ENCODE results near the gene TPO.
"Not testable (repeated sequence)": the region's sequence is repeated elsewhere in the genome, so short reads cannot be mapped to it uniquely, and the experiment has no call there.

The TPO gene

DNA sequence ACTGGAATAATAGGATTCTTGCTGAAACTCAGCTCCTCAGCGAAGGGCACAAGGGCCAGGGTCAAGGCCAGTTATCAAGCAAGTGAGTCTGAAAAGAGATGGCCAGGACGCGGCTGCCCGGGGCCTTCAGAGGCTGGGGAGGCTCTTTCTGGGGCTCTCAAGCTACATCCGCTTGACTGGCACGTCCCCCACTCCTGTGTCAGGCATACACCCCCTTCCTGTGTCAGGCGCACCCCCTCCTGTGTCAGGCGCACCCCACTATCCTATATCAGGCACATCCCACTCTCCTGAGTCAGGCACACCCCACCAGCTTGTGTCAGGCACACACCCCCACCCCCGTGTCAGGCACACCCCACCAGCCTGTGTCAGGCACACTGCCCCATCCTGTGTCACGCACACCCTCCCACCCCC lies 91.8 kb downstream of the TPO start:
- no peak for DNase-seq

DNA sequence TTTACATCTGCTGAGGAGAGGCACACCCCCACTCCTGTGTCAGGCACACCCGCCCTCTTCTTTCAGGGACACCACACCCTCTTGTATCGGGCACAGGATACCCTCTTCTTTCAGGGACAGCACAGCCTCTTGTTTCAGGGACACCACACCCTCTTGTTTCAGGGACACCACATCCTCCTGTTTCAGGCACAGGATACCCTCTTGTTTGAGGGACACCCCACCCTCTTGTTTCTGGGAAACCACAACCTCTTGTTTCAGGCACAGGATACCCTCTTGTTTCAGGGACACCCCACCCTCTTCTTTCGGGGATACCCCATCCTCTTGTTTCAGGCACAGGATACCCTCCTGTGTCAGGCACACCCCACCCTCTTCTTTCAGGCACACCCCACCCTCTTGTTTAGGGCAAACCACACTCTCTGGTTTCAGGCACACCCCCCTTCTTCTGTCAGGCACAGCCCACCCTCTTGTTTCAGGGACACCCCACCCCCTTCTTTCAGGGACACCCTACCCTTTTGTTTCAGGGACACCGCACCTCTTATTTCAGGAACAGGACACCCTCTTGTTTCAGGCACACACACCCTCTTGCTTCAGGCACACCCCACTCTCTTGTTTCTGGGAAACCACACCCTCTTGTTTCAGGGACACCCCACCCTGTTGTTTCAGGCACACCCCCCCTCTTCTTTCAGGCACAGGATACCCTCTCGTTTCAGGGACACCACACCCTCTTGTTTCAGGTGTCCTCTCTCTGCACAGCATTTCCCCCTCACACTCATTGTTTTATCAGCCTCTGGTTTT lies 96.2 kb downstream of the TPO start:
- DNase-seq = no peak

DNA sequence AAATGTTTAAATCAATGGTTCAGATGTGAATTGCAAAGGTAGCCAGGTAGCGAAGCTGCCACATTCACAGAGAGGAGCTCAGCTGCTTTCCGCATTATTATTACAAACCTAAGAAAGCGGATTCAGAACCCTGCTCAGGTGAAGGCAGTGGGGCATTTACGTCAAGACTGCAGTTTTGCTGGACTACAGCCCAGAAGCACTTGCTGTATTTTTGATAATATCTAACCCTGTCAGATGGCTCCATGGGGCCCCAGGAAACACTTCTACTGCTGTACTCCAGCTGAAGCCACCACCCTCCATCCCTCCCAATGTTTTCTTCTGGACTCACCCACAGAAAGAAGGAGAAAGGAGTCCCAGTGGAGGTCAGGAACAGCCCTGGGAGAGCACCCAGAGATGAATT lies 96.9 kb downstream of the TPO start:
- no peak for DNase-seq

DNA sequence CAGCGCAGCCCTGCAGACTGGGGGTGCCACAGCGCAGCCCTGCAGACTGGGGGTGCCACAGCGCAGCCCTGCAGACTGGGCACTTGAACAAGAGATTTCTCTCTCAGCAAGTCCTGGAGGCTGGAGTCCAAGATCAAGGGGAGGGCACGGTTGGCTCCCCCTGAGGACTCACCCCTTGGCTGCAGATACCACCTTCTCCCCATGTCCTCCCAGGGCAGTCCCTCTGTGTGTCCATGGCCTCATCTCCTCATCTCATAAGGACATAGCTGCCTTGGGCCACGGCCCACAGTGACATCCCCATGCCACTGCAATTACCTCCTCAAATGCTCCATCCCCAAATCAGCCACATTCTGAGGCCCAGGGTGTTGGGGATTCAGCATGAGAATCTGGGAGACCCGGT lies 98.2 kb downstream of the TPO start:
- DNase-seq = no peak

DNA sequence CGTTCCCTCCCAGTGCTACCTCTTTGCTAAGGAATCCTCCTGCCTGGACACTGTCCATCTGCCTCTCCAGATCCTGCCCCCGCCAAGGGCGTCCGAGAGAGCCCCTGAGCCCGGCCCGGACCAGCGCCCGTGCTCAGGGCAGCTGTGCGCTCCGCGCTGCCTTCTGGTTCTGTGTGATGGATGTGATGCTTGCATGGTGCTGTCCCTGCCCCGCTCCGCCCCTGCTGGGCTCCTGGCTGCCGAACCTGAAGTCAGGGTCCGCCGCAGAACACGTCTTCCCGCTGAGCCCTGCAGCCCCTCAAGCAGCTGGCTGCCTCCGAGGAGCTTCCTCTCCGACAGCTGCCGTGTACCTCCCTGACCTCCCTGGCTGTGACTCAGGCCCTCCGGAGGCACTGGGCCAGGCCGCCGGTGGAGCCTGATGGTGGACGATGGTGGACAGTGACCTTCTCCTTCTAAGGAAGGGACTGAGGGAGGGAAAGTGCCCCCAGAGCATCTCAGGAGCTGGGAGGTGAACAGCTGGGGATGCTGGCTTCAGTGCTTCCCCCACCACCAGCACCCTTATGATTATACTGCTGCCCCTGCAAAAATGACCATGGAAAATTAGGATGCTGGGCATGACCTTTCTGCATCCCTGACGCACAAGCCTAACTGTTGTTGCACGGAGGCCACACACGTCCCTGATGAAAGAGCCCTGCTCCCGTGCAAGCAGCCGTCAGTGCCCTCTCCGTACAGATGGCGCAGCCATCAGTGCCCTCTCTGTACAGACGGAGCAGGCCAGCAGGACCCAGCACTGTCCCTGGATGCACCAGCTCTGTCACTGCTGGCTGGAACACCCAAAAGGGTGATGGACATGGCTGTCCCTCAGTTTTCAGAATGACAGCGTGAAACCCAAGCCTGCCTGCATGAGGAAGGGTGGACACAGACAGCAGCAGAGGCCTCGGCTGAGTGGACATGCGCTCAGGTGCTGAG lies 99.3 kb downstream of the TPO start:
- DNase-seq = no peak

DNA sequence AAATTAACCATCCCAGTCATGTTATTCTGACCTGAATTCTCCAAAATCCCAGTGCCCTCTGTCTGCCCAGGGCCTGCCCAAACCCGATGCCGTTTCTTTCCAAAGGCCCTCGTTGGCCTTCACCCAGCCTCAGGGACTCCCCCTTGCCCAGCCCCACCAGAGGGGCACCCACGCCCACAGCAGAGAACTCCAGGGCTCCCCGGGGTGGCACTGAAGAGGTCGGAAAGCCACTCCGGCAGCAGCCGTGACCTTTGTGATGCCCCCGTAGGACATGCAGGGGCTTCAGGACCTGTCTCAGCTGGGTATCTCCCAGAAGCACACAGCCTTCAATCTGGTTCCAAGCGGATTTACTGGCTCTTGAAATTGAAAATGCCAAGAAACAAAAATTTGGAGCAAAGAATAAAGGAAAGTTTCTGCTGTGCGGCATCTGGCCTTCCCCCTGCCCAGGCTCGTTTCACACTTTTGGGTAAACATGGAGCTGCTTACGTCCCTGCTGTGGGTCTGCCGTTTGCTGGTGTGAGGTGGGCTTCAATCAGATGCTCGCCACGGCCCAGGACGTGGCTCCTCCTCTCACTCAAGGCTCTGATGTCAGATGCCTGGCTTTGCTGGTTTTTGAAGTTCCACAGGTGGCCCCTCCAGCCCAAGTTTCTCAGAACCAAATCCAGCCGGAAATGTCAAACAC lies 101.3 kb downstream of the TPO start:
- DNase-seq = no peak

DNA sequence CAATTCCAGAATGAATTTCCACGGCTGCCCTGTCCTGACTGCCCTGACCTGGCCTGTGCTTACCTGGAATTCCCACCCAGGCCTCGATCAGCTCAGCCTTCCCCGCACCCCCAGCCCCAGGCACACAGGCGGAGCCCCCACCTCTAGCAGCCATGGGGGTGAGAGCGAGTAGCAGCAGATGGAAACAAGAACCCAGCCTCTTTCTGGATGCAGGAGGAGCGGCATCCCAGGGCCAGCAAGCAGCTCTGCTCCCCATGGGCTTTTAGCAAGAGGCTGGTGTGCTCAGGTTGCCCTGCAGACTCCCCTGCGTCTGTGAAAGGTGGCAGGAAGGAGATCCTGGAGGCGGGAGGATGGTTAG lies 101.8 kb downstream of the TPO start:
- no peak for DNase-seq

DNA sequence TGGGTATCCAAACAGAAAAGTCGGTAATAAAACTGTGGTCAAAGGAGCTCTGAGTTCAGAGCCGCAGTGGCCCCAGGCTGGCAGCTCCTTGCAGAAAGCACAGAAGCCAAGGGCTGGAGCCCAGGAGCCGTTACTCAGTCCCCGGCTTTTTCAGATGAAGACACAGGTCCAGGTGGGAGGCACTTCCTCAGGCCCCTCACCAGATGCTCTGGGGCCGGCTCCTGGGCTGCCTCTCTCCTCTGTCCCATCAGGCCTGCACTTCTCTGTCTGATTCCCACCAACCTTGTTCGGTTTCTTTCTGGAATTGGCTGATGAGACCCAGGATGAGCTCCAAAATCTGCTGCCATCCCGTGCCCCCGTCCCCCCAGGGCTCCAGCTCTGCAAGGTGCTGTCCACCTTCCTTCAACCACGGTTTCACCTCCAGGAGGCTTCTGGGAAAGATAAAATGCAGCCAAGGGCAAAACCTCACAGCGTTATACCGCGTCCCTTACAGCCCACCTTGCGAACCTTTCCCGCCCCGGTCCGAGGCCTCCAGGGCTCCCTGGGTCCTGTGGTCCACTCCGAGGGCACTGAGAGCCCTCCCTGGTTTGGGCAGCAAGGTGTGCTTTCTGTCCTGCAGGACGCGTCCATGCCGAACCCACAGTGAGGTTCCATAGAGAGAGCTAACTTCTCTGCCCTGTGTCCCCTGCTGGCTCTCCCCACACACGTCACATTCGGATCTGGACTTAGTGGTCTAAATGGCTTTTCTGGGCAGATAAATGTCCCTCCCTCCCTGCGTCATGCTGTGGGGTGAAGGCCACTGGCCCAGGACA lies 102.9 kb downstream of the TPO start:
- no peak for DNase-seq

DNA sequence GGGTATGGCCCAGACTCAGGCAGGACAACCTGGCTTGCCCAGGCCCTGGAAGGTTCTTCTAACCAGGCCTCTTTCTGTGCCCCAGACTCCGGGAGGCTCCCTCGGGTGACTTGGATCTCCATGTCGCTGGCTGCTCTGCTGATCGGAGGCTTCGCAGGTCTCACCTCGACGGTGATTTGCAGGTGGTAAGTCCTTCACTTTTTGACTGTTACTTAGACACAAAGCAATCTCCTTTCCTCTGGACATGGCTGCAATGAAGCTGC lies 103.5 kb downstream of the TPO start:
- DNase-seq = no peak

DNA sequence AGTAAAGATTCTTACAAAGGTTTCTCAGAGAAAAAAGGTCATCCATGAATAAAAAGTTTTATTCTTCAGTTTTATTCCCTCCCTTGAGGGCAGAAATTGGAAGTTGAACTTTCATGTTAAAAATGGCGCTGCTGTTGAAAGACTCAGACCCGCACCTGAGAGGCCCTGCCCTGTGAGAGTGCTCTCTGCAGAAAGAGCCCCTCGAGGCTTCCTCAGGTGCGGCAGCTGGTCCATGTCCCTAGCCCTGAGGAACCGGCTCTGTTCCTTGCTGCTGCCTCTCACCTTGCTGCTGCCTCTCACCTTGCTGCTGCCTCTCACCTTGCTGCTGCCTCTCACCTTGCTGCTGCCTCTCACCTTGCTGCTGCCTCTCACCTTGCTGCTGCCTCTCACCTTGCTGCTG lies 104.0 kb downstream of the TPO start:
- not testable (repeated sequence) for DNase-seq

DNA sequence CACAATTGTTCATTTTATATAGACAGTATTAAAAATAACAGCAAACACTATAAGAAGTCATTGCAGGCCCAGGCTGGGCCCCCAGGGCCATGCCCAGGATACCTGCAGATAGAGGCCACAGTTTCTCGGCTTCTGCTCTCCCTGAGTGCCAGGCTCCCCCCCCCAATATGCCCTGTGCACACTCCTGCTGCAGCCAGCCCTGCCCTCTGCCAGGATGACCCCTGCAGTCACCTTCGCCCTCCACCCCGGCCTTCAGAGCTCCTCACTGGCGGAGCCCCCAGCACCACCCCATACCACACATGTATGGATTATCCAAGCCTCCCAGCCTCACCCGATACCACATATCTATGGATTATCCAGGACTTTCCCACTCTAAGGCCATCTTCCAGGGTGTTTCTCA lies 104.5 kb downstream of the TPO start:
- no peak for DNase-seq

DNA sequence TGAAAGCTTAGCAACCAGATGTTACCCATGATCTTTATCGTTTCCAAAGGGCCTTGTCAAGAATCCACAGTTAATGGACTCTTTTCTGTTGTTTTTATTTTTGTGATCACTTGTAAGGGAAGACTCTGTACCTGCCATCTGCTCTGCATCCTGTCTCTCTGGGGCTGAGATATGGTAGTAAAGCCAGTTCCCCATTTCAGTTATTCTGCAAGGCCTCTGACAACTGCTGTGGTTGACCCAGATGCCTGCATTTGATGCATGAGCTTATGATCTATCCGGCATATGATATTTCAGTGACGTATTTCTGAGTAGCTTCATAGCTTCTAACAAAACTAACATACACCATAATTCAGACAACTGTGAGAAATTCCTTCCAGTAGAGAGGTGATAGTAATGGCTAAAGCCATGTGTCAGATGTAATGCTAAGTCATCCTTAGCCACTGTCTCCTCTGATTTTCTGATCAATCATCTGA lies 105.1 kb downstream of the TPO start:
- no peak for DNase-seq

DNA sequence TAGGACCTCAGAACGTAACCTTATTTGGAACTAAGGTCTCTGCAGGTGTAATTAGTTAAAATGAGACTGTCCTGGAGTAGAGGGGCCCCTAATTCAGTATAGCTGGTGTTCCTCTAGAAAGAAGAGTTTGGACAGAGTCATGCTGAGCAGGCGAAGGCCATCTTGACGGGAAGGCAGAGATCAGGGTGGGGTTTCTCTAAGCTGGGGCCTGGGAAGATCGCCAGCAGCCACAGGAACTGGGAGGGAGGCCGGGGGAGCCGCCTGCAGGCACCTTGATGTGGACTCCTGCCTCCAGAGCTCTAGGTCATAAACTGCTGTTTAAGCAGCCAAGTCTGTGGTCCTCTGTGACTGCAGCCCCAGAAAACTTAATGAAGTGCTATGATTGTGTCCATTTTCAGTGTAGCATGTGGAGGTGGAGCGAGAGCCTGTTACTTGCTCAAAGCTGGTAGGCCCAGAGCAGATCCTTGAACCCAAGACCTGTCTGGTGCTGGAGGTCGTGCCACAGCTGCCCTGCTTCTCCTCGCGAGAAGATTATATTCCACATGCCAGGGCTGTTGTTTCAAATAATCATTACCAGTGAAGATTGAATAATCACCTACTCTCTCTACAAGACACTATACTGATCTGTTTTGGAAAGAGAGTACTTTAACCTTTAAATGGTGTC lies 105.7 kb downstream of the TPO start:
- DNase-seq = no peak

DNA sequence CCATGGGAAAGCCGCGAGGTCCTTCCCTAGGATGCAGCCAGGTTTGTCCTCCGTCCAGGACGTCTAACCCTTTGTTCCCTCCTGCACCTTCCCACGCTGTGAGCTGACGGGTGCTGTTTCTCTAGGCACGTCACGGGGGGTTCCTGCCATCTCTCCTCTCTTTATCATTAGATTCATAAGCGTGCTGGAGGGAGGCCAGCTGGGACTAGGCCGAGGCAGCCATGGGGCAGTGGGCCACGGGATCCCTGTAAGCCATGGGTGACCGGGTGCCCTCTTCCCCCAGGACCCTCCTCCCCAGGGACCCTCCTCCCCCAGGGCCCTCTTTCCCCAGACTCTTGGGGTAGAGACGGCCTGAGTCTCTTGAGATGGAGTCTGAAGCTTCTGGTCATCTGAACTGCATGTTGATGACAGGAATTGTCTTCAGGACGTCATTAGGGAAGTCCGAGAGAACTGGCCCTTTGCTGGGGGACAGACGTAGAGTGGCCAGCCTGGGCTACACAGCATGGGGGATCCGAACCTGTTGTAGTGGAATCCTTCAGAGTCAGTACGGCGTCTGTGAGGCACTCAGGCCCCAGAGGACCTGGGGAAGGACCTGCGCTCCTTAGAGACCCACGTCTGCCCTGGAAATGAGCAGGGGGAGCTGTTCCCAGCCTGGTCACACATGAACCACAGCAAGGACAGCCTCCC lies 108.1 kb downstream of the TPO start:
- no peak for DNase-seq

DNA sequence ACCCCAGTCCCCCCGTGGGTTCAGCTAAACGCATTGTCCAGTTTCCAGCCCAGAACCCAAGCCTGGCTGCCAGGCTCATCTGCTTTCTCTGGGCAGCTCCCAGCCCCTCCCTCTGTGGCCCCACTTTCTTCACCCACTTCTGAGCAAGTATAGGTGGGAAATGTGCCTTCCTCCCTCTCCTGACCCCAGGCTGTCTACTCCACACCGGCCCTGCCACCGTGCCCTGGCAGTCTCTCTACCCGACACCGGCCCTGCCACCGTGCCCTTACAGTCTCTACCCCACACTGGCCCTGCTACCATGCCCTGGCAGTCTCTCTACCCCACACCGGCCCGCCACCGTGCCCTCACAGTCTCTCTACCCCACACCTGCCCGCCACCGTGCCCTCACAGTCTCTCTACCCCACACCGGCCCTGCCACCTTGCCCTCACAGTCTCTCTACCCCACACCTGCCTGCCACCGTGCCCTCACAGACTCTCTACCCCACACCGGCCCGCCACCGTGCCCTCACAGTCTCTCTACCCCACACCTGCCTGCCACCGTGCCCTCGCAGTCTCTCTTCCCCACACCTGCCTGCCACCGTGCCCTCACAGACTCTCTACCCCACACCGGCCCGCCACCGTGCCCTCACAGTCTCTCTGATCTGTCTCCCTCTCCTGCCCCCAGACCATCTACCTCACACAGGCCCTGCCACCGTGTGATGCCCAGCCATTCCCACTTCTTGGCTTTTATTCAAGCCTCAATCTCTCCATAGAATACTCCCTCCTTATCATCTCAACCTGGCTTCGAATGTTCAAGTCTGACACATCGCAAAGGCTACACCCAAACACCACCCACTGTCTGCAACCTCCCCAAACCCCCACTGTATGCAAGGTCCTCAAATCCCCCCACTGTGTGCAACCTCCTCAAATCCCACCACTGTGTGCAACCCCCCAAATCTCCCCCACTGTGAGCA lies 108.9 kb downstream of the TPO start:
- no peak for DNase-seq

DNA sequence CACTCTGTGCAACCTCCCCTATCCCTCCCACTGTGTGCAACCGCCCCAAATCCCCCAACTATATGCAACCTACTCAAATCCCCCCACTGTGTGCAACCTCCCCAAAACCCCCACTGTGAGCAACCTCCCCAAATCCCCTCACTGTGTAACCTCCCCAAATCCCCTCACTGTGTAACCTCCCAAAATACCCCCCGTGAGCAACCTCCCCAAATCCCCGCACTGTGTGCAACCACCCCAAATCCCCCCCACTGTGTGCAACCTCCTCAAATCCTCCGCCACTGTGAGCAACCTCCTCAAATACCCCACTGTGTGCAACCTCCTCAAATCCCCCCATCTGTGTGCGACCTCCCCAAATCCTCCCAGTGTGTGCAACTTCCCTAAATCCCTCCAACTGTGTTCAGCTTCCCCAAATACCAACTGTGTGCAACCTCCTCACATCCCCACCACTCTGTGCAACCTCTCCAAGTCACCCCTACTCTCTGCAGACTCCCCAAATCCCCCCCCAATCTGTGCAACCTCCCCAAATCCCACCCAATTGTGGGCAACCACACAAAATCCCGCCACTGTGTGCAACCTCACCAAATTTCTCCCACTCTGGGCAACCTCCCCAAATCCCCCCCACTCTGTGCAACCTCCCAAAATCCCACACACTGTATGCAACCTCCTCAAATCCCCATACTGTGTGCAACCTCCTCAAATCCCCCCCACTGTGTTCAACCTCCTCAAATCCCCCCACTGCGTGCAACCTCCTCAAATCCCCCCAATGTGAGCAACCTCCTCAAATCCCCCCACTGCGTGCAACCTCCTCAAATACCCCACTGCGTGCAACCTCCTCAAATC lies 114.1 kb downstream of the TPO start:
- no peak for DNase-seq

DNA sequence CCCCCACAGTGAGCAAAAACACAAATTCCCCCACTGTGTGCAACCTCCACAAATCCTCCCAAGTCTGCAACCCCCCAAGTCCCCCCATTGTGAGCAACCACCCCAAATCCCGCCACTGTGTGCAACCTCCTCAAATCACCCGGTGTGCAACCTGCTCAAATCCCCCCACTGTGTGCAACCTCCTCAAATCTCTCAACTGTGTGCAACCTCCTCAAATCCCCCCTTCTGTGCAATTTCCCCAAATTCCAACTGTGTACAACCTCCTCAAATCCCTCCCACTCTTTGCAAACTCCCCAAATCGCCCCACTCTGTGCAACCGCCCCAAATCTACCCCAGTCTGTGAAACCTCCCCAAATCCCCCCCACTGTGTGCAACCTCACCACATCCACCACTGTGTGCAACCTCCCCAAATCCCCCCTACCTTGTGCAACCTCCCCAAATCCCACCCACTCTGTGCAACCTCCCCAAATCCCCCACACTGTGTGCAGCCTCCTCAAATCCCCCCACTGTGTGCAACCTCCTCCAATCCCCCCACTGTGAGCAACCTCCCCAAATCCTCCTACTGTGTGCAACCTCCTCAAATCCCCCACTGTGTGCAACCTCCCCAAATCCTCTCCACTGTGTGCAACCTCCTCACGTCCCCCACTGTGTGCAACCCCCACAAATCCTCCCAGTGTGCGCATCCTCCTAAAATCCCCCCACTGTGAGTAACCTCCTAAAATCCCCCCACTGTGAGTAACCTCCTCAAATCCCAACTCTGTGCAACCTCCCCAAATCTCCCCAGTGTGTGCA lies 115.2 kb downstream of the TPO start:
- DNase-seq = no peak

DNA sequence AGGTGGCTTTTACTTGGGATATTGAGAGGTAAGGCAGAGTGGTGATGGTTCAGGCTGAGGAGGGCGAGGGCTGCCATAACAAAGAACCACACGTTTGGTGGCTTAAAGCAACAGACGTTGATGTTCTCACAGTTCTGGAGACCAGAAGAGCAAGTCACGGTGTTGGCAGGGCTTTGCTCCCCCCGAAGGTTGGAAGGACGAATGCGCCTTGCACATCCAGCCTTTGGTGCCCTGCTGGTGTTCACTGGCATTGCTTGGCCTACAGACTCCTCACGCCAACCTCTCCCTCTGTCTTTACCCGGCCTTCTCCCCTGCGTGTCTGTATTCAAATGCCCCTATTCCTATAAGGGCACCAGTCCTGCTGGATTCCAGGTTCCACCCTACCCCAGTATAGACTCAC lies 125.4 kb downstream of the TPO start:
- peak; percentile 60 for DNase-seq

DNA sequence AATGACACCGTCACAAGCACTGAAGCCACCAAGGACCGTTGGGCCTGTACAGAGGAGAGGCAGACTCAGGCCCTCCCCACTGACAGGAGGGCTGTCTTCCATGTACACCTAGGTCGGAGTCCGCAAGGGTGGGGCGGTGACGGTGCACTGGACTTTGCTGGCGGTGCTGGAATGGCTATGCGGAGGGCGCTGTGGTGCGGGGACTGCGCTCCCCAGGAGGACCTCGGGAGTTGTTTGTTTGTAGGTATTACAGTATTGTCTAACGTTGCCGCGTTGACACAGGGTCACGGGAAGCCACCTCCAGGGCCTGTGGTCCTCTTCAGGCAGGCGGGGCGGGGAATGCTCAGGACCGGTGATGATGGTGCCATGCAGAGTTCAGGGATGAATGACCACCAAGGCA lies 126.2 kb downstream of the TPO start:
- DNase-seq = no peak

Measured in SHP77 (cell line).